GM23248 (cell line): ENCODE data around the gene CCNG2. TPM values are rescaled to one million over a fixed set of nuclear protein-coding genes. Genes with fewer than 3 reads are reported as not detected.
A peak's percentile ranks its signal among the peaks of the same experiment; 100 is the strongest.

ENCODE experiments used
- DNase-seq: peaks from one replicate; pipeline ENCODE4 v3.0.0-alpha.2; 2015
- H2AFZ ChIP-seq: fragments of 200-600 bp; sonication (generic); 2 replicates; pipeline ENCODE4 v1.6.1; 2016; ENCODE audit warnings: antibody characterized with exemption
- H3F3A ChIP-seq: fragments of 200-600 bp; sonication (generic); 2 replicates; pipeline ENCODE4 v1.6.1; 2016; ENCODE audit warnings: mild to moderate bottlenecking, antibody characterized with exemption, mixed run types; ENCODE audit not compliant: insufficient read depth
- H3K27ac ChIP-seq: fragments of 200-600 bp; sonication (generic); 2 replicates; pipeline ENCODE4 v1.5.1; 2016; ENCODE audit warnings: mild to moderate bottlenecking
- H3K27me3 ChIP-seq: fragments of 200-600 bp; sonication (generic); replicated peaks from 2 replicates; pipeline ENCODE4 v1.6.1; 2016; ENCODE audit warnings: mild to moderate bottlenecking; ENCODE audit not compliant: insufficient read depth
- H3K36me3 ChIP-seq: fragments of 200-600 bp; sonication (generic); 2 replicates; pipeline ENCODE4 v1.6.1; 2016; ENCODE audit warnings: low read depth, mild to moderate bottlenecking
- H3K4me1 ChIP-seq: fragments of 200-600 bp; sonication (generic); 2 replicates; pipeline ENCODE4 v1.6.1; 2016; ENCODE audit warnings: mild to moderate bottlenecking; ENCODE audit not compliant: insufficient read depth
- H3K4me2 ChIP-seq: fragments of 200-600 bp; sonication (generic); one replicate; pipeline ENCODE4 v1.6.1; 2016; ENCODE audit warnings: mild to moderate bottlenecking; ENCODE audit not compliant: unreplicated experiment
- H3K4me3 ChIP-seq: fragments of 200-600 bp; sonication (generic); 2 replicates; pipeline ENCODE4 v1.5.1; 2016; ENCODE audit warnings: mild to moderate bottlenecking
- H3K79me2 ChIP-seq: fragments of 200-600 bp; sonication (generic); 2 replicates; pipeline ENCODE4 v1.6.1; 2016; ENCODE audit warnings: mild to moderate bottlenecking; ENCODE audit not compliant: insufficient read depth
- H3K9ac ChIP-seq: fragments of 200-600 bp; sonication (generic); 2 replicates; pipeline ENCODE4 v1.6.1; 2016; ENCODE audit warnings: mild to moderate bottlenecking
- H3K9me2 ChIP-seq: fragments of 200-600 bp; sonication (generic); 2 replicates; pipeline ENCODE4 v1.6.1; 2016; ENCODE audit warnings: mixed run types, mild to moderate bottlenecking, moderate library complexity; ENCODE audit not compliant: insufficient read depth
- H3K9me3 ChIP-seq: fragments of 200-600 bp; sonication (generic); one replicate; pipeline ENCODE4 v1.6.1; 2017; ENCODE audit warnings: low read depth
- H4K20me1 ChIP-seq: fragments of 200-600 bp; sonication (generic); 2 replicates; pipeline ENCODE4 v1.6.0; 2016; ENCODE audit not compliant: insufficient read depth
- EZH2 ChIP-seq: fragments of 200-600 bp; sonication (generic); IDR thresholded peaks from 2 replicates; pipeline ENCODE4 v1.6.1; 2018; ENCODE audit warnings: antibody characterized with exemption, mild to moderate bottlenecking; ENCODE audit not compliant: insufficient read depth, poor library complexity, severe bottlenecking
- EZH2phosphoT487 ChIP-seq: fragments of 200-600 bp; sonication (generic); IDR thresholded peaks from 2 replicates; pipeline ENCODE4 v1.6.1; 2018; ENCODE audit warnings: antibody characterized with exemption, moderate library complexity, mild to moderate bottlenecking, low read depth; ENCODE audit not compliant: insufficient read depth
- WGBS, 2 experiments: methylation state at CpG; one replicate each; pipeline ENCODE4 v1.1.6; 2015 to 2017; ENCODE audit warnings: low lambda C conversion rate in 2 of 2, low coverage in 1 of 2; ENCODE audit errors: missing lambda C conversion rate in 2 of 2; 5-methylcytosine and 5-hydroxymethylcytosine counted together
- in situ Hi-C: fragments of 300-500 bp; cut with MboI; formaldehyde crosslinking; loops from 2 replicates; pipeline ENCODE4 v1.15.0; 2020
- polyA plus RNA-seq: library from polyadenylated mRNA; unstranded; fragments of >200 nt; fragmentation: Nextera tagmentation; extraction: Ambion mirVana; gene quantifications from 2 replicates; pipeline ENCODE4 v1.2.1, GENCODE V29; 2016
- total RNA-seq: library from RNA; depleted of rRNA; stranded (reverse); fragments of >200 nt; shearing (Covaris generic); gene quantifications from 2 replicates; pipeline ENCODE4 v1.2.3, GENCODE V29; 2014

CCNG2 gene
- total and polyA plus RNA-seq, 2 experiments from 2014 or later = 32.6 to 40.0 TPM

GRCh38 chr4:77125961-77126360 is 31.0 kb upstream of the CCNG2 start:
- Histone ChIP-seq H2AFZ (no peak overlapping the region), H3K4me1 (no peaks in the 10 kb centered on the region), H3K36me3 (no peaks in the 10 kb centered on the region), H3K27ac (no peak overlapping the region), H3F3A (no peaks in the 10 kb centered on the region), H3K9ac (no peak overlapping the region), H3K4me3 (no peak overlapping the region), H3K9me3 (no peaks in the 10 kb centered on the region), H3K79me2 (no peaks in the 10 kb centered on the region), H3K27me3 (peaks cover 4% of the 10 kb centered on the region; the same call in 1 of the 2 replicates), H4K20me1 (no peaks in the 10 kb centered on the region), H3K9me2 (no peaks in the 10 kb centered on the region), H3K4me2 (no peak overlapping the region)
- DNase-seq = peak; percentile 13
- TF ChIP-seq EZH2 (no peak), EZH2phosphoT487 (no peak)
- in situ Hi-C loops = no loop called here
- WGBS, 2 experiments = 25 to 26% methylated on average over 8 of the region's 8 CpGs

DNA sequence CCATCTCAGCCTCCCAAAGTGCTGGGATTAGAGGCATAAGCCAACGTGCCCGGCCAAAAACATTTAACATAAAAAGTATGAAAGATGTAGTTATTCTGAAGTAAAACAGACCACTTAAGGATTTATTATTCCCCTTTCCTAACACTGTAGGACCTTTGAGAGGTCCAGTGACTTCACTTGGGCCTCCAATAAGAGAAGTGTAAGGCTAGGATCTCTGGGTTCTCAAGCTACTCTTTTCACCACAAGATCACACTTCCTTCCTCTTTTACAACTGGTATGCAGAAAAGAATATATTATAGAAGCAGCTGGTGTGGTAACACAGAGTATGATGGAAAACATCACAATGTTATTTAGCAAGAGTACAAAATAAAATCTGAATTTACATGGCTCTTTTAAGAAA is 30.2 kb upstream of the CCNG2 start:
- H3K9me2 ChIP-seq = no peaks in the 10 kb centered on the region
- no peak overlapping the region for H2AFZ ChIP-seq
- no peak overlapping the region for H3K27ac ChIP-seq
- WGBS, 2 experiments = 86 to 91% methylated on average over 2 of the region's 2 CpGs
- no peaks in the 10 kb centered on the region for H3K36me3 ChIP-seq
- H4K20me1 ChIP-seq = no peaks in the 10 kb centered on the region
- no peak overlapping the region for H3K9ac ChIP-seq
- no peaks in the 10 kb centered on the region for H3K79me2 ChIP-seq
- DNase-seq = no peak
- no peaks in the 10 kb centered on the region for H3K4me1 ChIP-seq
- TF ChIP-seq EZH2phosphoT487 (no peak), EZH2 (no peak)
- in situ Hi-C loops = no loop called here
- peaks cover 4% of the 10 kb centered on the region; the same call in 1 of the 2 replicates for H3K27me3 ChIP-seq
- H3K4me2 ChIP-seq = no peak overlapping the region
- H3F3A ChIP-seq = no peaks in the 10 kb centered on the region
- H3K4me3 ChIP-seq = no peak overlapping the region
- H3K9me3 ChIP-seq = no peaks in the 10 kb centered on the region

DNA sequence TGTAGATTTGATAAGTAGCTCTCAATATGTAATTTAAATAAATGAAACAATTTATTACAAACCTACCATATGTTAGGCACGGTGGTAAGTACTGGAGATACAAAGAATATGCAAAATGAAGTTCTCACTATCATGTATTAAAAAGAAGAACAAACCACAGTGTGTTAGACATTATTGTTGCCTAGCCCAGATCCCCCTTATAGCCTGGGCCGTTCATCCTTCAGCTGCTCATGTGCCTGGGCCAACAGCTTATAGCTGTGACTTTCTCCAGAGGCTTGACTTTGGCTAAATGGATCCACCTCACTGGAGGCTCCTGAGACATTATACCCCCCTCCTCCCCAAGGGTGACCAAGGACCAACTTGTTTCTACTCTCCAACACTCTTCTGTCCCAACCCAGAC is 29.8 kb upstream of the CCNG2 start:
- H3K79me2 ChIP-seq = no peaks in the 10 kb centered on the region
- TF ChIP-seq EZH2phosphoT487 = no peak
- no peak for TF ChIP-seq EZH2
- H3F3A ChIP-seq = no peaks in the 10 kb centered on the region
- H3K9me2 ChIP-seq = no peaks in the 10 kb centered on the region
- H2AFZ ChIP-seq = no peak overlapping the region
- H4K20me1 ChIP-seq = no peaks in the 10 kb centered on the region
- H3K36me3 ChIP-seq = no peaks in the 10 kb centered on the region
- no peaks in the 10 kb centered on the region for H3K9me3 ChIP-seq
- H3K27ac ChIP-seq = no peak overlapping the region
- no peak overlapping the region for H3K4me2 ChIP-seq
- H3K9ac ChIP-seq = no peak overlapping the region
- H3K4me3 ChIP-seq = no peak overlapping the region
- H3K27me3 ChIP-seq = peaks cover 4% of the 10 kb centered on the region; the same call in 1 of the 2 replicates
- in situ Hi-C loops = no loop called here
- no peak for DNase-seq
- WGBS, 2 experiments = 93 to 98% methylated on average over 2 of the region's 2 CpGs
- H3K4me1 ChIP-seq = no peaks in the 10 kb centered on the region

- no peak for DNase-seq
- H3K27ac ChIP-seq = no peak overlapping the region
- in situ Hi-C loops = no loop called here
These were observed 29.0 kb upstream of the CCNG2 start for GRCh38 chr4:77127837-77128621.

More at GRCh38 chr4:77127837-77128621, 29.0 kb upstream of the CCNG2 start:
- no peaks in the 10 kb centered on the region for H3K9me3 ChIP-seq
- H3K4me1 ChIP-seq = no peaks in the 10 kb centered on the region
- no peaks in the 10 kb centered on the region for H4K20me1 ChIP-seq
- H3K27me3 ChIP-seq = peaks cover 4% of the 10 kb centered on the region; the same call in 1 of the 2 replicates
- no peak overlapping the region for H3K9ac ChIP-seq
- H2AFZ ChIP-seq = no peak overlapping the region
- H3F3A ChIP-seq = no peaks in the 10 kb centered on the region
- TF ChIP-seq EZH2 (no peak), EZH2phosphoT487 (no peak)
- H3K4me2 ChIP-seq = no peak overlapping the region
- no peak overlapping the region for H3K4me3 ChIP-seq
- 7 to 8% methylated on average over 11 of the region's 11 CpGs for WGBS, 2 experiments
- no peaks in the 10 kb centered on the region for H3K79me2 ChIP-seq
- no peaks in the 10 kb centered on the region for H3K36me3 ChIP-seq
- H3K9me2 ChIP-seq = no peaks in the 10 kb centered on the region
